OCI-LY1 (cell line): Measurements from ENCODE around the gene CD2.

Experiments used
- H2AFZ ChIP-seq: fragments of 200-600 bp; sonication (generic), shearing (Covaris generic); 2 replicates; pipeline ENCODE4 v1.6.0; 2014; ENCODE audit warnings: antibody characterized with exemption, mild to moderate bottlenecking, low read length
- H3F3A ChIP-seq: fragments of 200-600 bp; sonication (generic), shearing (Covaris generic); 2 replicates; pipeline ENCODE4 v1.6.0; 2014; ENCODE audit warnings: mild to moderate bottlenecking, antibody characterized with exemption, low read length, moderate library complexity; ENCODE audit not compliant: insufficient read depth
- H3K27ac ChIP-seq: fragments of 200-600 bp; sonication (generic); 2 replicates; pipeline ENCODE4 v1.5.1; 2014; ENCODE audit warnings: low read length, mixed run types, mild to moderate bottlenecking, low read depth; ENCODE audit not compliant: poor library complexity, severe bottlenecking
- H3K27me3 ChIP-seq: fragments of 200-600 bp; sonication (generic); 2 replicates; pipeline ENCODE4 v1.6.0; 2014; ENCODE audit warnings: antibody characterized with exemption, mild to moderate bottlenecking, low read length, moderate library complexity; ENCODE audit not compliant: insufficient read depth
- H3K36me3 ChIP-seq: fragments of 200-600 bp; sonication (generic); 2 replicates; pipeline ENCODE4 v1.6.1; 2014; ENCODE audit warnings: mild to moderate bottlenecking, antibody characterized with exemption, low read length, moderate library complexity, mixed read lengths; ENCODE audit not compliant: insufficient read depth
- H3K4me1 ChIP-seq: fragments of 200-600 bp; sonication (generic); 2 replicates; pipeline ENCODE4 v1.5.1; 2014; ENCODE audit warnings: mild to moderate bottlenecking, low read length, moderate library complexity; ENCODE audit not compliant: insufficient read depth, severe bottlenecking
- H3K4me2 ChIP-seq: fragments of 200-600 bp; sonication (generic), shearing (Covaris generic); 2 replicates; pipeline ENCODE4 v1.6.1; 2014; ENCODE audit warnings: low read length
- H3K4me3 ChIP-seq: fragments of 200-600 bp; sonication (generic); 2 replicates; pipeline ENCODE4 v1.5.1; 2014; ENCODE audit warnings: low read length, low read depth, mild to moderate bottlenecking, mixed read lengths; ENCODE audit not compliant: poor library complexity, severe bottlenecking
- H3K79me2 ChIP-seq: fragments of 200-600 bp; shearing (Covaris generic); 2 replicates; pipeline ENCODE4 v1.6.1; 2016; ENCODE audit warnings: mixed run types, low read length, mixed read lengths; ENCODE audit not compliant: insufficient read depth
- H3K9ac ChIP-seq: fragments of 200-600 bp; sonication (generic), shearing (Covaris generic); 2 replicates; pipeline ENCODE4 v1.6.1; 2014; ENCODE audit warnings: mild to moderate bottlenecking, low read length, mixed read lengths
- H3K9me2 ChIP-seq: fragments of 200-600 bp; sonication (generic), shearing (Covaris generic); 2 replicates; pipeline ENCODE4 v1.6.1; 2014; ENCODE audit warnings: low read depth, mild to moderate bottlenecking, low read length, mixed read lengths
- H3K9me3 ChIP-seq: fragments of 200-600 bp; shearing (Covaris generic); 2 replicates; pipeline ENCODE4 v1.6.1; 2014; ENCODE audit warnings: low read length, mixed read lengths
- H4K20me1 ChIP-seq: fragments of 200-600 bp; sonication (generic), shearing (Covaris generic); 2 replicates; pipeline ENCODE4 v1.6.0; 2016; ENCODE audit warnings: mild to moderate bottlenecking, low read length; ENCODE audit not compliant: insufficient read depth
- EZH2 ChIP-seq: fragments of 200-600 bp; sonication (generic), shearing (Covaris generic); IDR thresholded peaks from 2 replicates; pipeline ENCODE4 v1.8.0; 2017; ENCODE audit warnings: borderline replicate concordance, mixed run types, mild to moderate bottlenecking, antibody characterized with exemption, low read length, moderate library complexity, mixed read lengths
- TF ChIP-seq, protein P1 (sequence below): fragments of 200-600 bp; sonication (generic), shearing (Covaris generic); IDR thresholded peaks from 2 replicates; pipeline ENCODE4 v1.5.1; 2017; ENCODE audit warnings: mild to moderate bottlenecking, antibody characterized with exemption, low read length, moderate library complexity, mixed read lengths

The CD2 gene

GRCh38 chr1:116740746-116741145 is 13.5 kb upstream of the CD2 start:
- no peak overlapping the region for H3K9ac ChIP-seq
- H3K27ac ChIP-seq = no peak overlapping the region
- no peak overlapping the region for H3K4me2 ChIP-seq
- H3K27me3 ChIP-seq = no peaks in the 10 kb centered on the region
- peaks cover 32% of the 10 kb centered on the region for H3K4me1 ChIP-seq
- TF ChIP-seq EZH2 = no peak
- TF ChIP-seq, protein P1, sequence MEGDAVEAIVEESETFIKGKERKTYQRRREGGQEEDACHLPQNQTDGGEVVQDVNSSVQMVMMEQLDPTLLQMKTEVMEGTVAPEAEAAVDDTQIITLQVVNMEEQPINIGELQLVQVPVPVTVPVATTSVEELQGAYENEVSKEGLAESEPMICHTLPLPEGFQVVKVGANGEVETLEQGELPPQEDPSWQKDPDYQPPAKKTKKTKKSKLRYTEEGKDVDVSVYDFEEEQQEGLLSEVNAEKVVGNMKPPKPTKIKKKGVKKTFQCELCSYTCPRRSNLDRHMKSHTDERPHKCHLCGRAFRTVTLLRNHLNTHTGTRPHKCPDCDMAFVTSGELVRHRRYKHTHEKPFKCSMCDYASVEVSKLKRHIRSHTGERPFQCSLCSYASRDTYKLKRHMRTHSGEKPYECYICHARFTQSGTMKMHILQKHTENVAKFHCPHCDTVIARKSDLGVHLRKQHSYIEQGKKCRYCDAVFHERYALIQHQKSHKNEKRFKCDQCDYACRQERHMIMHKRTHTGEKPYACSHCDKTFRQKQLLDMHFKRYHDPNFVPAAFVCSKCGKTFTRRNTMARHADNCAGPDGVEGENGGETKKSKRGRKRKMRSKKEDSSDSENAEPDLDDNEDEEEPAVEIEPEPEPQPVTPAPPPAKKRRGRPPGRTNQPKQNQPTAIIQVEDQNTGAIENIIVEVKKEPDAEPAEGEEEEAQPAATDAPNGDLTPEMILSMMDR = no peak
- no peaks in the 10 kb centered on the region for H3K36me3 ChIP-seq
- no peak overlapping the region for H3K4me3 ChIP-seq
- no peaks in the 10 kb centered on the region for H4K20me1 ChIP-seq
- no peaks in the 10 kb centered on the region for H3F3A ChIP-seq
- no peaks in the 10 kb centered on the region for H3K9me2 ChIP-seq
- peaks cover 17% of the 10 kb centered on the region for H3K9me3 ChIP-seq
- H3K79me2 ChIP-seq = no peaks in the 10 kb centered on the region
- no peak overlapping the region for H2AFZ ChIP-seq

GRCh38 chr1:116741836-116742565 is 12.2 kb upstream of the CD2 start:
- H3K4me3 ChIP-seq = no peak overlapping the region
- H3K4me2 ChIP-seq = no peak overlapping the region
- no peaks in the 10 kb centered on the region for H4K20me1 ChIP-seq
- H3F3A ChIP-seq = no peaks in the 10 kb centered on the region
- H2AFZ ChIP-seq = no peak overlapping the region
- H3K36me3 ChIP-seq = no peaks in the 10 kb centered on the region
- peaks cover 17% of the 10 kb centered on the region for H3K9me3 ChIP-seq
- TF ChIP-seq EZH2 = no peak
- TF ChIP-seq, protein P1 = no peak
- H3K9me2 ChIP-seq = no peaks in the 10 kb centered on the region
- no peaks in the 10 kb centered on the region for H3K27me3 ChIP-seq
- H3K27ac ChIP-seq = no peak overlapping the region
- peaks cover 28% of the 10 kb centered on the region for H3K4me1 ChIP-seq
- H3K79me2 ChIP-seq = no peaks in the 10 kb centered on the region
- H3K9ac ChIP-seq = no peak overlapping the region

- H3F3A ChIP-seq = no peaks in the 10 kb centered on the region
- no peak overlapping the region for H3K4me2 ChIP-seq
- H3K9me2 ChIP-seq = no peaks in the 10 kb centered on the region
- no peak overlapping the region for H3K4me3 ChIP-seq
- H3K27ac ChIP-seq = no peak overlapping the region
- H3K36me3 ChIP-seq = no peaks in the 10 kb centered on the region
- TF ChIP-seq EZH2 = no peak
- TF ChIP-seq, protein P1 = no peak
- H3K4me1 ChIP-seq = peaks cover 13% of the 10 kb centered on the region
- no peak overlapping the region for H3K9ac ChIP-seq
- H4K20me1 ChIP-seq = no peaks in the 10 kb centered on the region
- no peaks in the 10 kb centered on the region for H3K27me3 ChIP-seq
- H3K9me3 ChIP-seq = peaks cover 24% of the 10 kb centered on the region
- no peaks in the 10 kb centered on the region for H3K79me2 ChIP-seq
- H2AFZ ChIP-seq = no peak overlapping the region
These were observed 10.7 kb upstream of the CD2 start for GRCh38 chr1:116743535-116743934.
